NT2/D1 (cell line): ENCODE data around the gene ZDHHC7.

Experiments used
- DNase-seq: peaks from one replicate; pipeline ENCODE4 v3.0.0-alpha.2; 2011; ENCODE audit warnings: low read depth, low spot score
- H3K27me3 ChIP-seq: 2 replicates; pipeline ENCODE4 v1.6.0; 2011; ENCODE audit warnings: mild to moderate bottlenecking; ENCODE audit not compliant: insufficient read length, insufficient read depth
- H3K36me3 ChIP-seq: 2 replicates; pipeline ENCODE4 v1.6.1; 2011; ENCODE audit warnings: mild to moderate bottlenecking, low read length, mixed read lengths; ENCODE audit not compliant: insufficient read depth, insufficient read length
- H3K4me1 ChIP-seq: 2 replicates; pipeline ENCODE4 v1.5.1; 2011; ENCODE audit not compliant: insufficient read depth, insufficient read length
- H3K4me3 ChIP-seq: 2 replicates; pipeline ENCODE4 v1.5.1; 2011; ENCODE audit warnings: low read depth; ENCODE audit not compliant: insufficient read length
- H3K9ac ChIP-seq: 2 replicates; pipeline ENCODE4 v1.6.0; 2011; ENCODE audit warnings: low read depth; ENCODE audit not compliant: insufficient read length
- H3K9me3 ChIP-seq: 2 replicates; pipeline ENCODE4 v1.5.1; 2011; ENCODE audit warnings: mild to moderate bottlenecking, low read length; ENCODE audit not compliant: insufficient read depth
- SUZ12 ChIP-seq: IDR thresholded peaks from 2 replicates; pipeline ENCODE4 v1.6.1; 2011; ENCODE audit not compliant: insufficient read length, insufficient read depth; ENCODE audit errors: extremely low read depth
- YY1 ChIP-seq: IDR thresholded peaks from 2 replicates; pipeline ENCODE4 v1.6.1; 2011; ENCODE audit not compliant: insufficient read length, insufficient read depth
- ZNF274 ChIP-seq: IDR thresholded peaks from 2 replicates; pipeline ENCODE4 v1.6.1; 2011; ENCODE audit warnings: mild to moderate bottlenecking, low read depth, low read length

ZDHHC7 gene

DNA sequence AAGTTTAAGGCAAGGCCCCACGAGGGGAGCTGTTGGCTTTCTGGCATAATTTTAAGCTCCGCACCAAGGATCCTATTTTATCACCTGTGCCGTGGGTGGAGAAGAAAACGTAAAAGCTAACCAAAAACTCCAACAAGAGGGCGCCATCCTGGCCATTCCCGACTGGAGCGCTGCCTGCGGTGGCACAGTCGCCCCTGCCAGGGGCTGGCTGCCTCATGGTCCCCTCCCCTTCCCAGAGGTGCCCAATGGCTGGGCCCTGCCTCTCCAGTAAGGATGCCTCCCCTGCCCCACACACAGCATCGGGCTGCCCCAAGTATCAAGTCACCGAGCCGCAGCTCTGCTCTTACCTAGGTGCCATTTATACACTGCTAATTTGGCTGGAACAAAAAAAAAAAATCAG, 36.3 kb downstream of the ZDHHC7 start:
- Histone ChIP-seq H3K36me3 (peaks cover 61% of the 10 kb centered on the region), H3K9me3 (no peaks in the 10 kb centered on the region), H3K9ac (no peak overlapping the region), H3K27me3 (no peaks in the 10 kb centered on the region), H3K4me3 (no peak overlapping the region), H3K4me1 (peaks cover 2% of the 10 kb centered on the region)
- TF ChIP-seq SUZ12: no peak
- no peak for TF ChIP-seq ZNF274
- no peak for TF ChIP-seq YY1
- no peak for DNase-seq

DNA sequence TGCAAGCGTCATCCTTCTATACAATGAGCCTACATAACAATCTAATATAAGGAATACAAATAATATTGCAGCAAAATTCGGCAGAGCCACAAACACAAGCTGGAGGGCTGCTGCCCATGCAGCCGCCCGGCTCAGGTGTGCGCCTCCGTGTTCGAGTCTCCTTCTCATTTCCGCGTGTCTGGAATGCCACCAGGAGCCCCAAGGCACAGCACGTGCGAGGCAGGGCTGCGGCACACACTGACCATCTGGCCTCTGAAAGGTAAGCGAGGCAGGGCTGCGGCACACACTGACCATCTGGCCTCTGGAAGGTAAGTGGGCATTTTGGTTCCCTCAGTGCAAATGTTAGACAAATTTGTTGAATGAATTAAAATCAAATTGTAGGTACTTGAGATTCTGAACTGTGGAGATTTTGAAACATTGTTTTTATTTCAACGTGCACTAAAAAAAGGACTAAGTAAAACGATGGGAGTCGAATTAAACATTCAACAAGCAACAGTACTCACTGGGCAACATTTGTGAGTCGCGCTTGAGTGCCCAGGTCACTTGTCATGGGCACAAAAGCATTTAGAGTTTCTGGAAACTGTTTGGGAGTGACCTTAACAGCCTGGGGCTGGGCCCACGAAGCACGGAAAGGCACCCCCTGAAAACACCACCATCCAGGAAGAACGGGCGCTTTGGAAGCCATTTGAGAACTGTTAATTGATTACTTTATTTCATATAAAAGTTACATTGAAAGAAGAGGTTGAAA, 37.4 kb downstream of the ZDHHC7 start:
- Histone ChIP-seq H3K9me3 (no peaks in the 10 kb centered on the region), H3K36me3 (peaks cover 54% of the 10 kb centered on the region)
- no peak for DNase-seq

DNA sequence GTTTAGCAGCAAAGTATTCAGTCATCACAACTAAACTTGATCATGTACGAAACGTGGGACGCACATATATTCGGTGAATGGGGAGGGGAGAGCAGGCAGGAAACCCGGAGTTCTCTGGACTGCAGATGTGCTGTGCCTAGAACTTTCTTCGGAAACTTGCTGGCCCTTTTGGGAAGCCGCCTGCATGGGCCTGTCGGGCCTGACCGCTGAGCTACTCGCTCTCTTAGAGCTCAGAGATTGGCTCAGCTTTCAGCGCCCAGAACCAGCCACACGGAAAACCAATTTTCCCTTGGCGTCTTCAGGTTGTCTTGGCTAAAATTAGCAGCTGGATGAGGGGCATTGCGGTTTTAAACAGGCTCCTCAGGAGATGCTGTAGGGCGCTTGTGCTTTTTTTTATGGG, 38.1 kb downstream of the ZDHHC7 start:
- Histone ChIP-seq H3K4me3 (no peak overlapping the region), H3K9ac (no peak overlapping the region), H3K9me3 (no peaks in the 10 kb centered on the region), H3K27me3 (no peaks in the 10 kb centered on the region), H3K36me3 (peaks cover 48% of the 10 kb centered on the region), H3K4me1 (peaks cover 2% of the 10 kb centered on the region)
- DNase-seq: no peak
- TF ChIP-seq YY1: no peak
- TF ChIP-seq ZNF274: no peak
- TF ChIP-seq SUZ12: no peak

More for the DNA sequence above, 37.4 kb downstream of the ZDHHC7 start:
- Histone ChIP-seq H3K4me3 (no peak overlapping the region), H3K9ac (no peak overlapping the region), H3K27me3 (no peaks in the 10 kb centered on the region), H3K4me1 (peaks cover 2% of the 10 kb centered on the region)
- TF ChIP-seq SUZ12 (no peak), YY1 (no peak), ZNF274 (no peak)

GRCh38 chr16:84970447-84971127, 40.7 kb downstream of the ZDHHC7 start:
- Histone ChIP-seq H3K27me3 (no peaks in the 10 kb centered on the region), H3K9me3 (no peaks in the 10 kb centered on the region), H3K36me3 (peaks cover 21% of the 10 kb centered on the region), H3K9ac (no peak overlapping the region), H3K4me3 (no peak overlapping the region), H3K4me1 (peaks cover 12% of the 10 kb centered on the region)
- DNase-seq: peak; percentile 71
- TF ChIP-seq YY1: no peak
- TF ChIP-seq SUZ12: no peak
- no peak for TF ChIP-seq ZNF274

DNA sequence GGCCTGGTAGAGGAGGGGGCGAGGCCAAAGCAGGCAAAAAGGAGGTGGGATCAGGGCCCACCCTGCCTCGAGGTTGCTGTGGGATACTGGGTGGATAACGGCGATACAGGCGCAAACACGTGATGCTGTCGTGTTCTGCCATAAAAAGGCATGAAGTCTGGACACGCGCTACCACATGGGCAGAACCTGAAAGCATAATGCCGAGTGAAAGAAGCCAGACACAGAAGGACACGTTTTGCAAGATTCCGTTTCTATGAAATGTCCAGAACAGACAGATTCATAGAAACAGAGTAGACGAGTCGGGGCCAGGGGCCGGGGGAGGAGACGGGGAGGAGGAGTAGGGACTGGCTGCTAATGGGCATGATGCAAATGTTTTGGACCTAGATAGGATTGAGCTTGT, 43.5 kb downstream of the ZDHHC7 start:
- TF ChIP-seq SUZ12: no peak
- TF ChIP-seq ZNF274: no peak
- no peak for DNase-seq
- no peak overlapping the region for H3K9ac ChIP-seq

GRCh38 chr16:84965428-84966415, 45.6 kb downstream of the ZDHHC7 start:
- Histone ChIP-seq H3K9ac (no peak overlapping the region), H3K9me3 (no peaks in the 10 kb centered on the region), H3K27me3 (no peaks in the 10 kb centered on the region), H3K36me3 (no peaks in the 10 kb centered on the region), H3K4me1 (peaks cover 17% of the 10 kb centered on the region), H3K4me3 (no peak overlapping the region)
- DNase-seq: no peak
- TF ChIP-seq ZNF274: no peak
- no peak for TF ChIP-seq SUZ12
- no peak for TF ChIP-seq YY1

More for the DNA sequence above, 43.5 kb downstream of the ZDHHC7 start:
- no peaks in the 10 kb centered on the region for H3K36me3 ChIP-seq
- H3K4me3 ChIP-seq: no peak overlapping the region
- no peaks in the 10 kb centered on the region for H3K9me3 ChIP-seq
- H3K27me3 ChIP-seq: no peaks in the 10 kb centered on the region
- peaks cover 16% of the 10 kb centered on the region for H3K4me1 ChIP-seq
